ENCODE data around the gene PIR.

DNA sequence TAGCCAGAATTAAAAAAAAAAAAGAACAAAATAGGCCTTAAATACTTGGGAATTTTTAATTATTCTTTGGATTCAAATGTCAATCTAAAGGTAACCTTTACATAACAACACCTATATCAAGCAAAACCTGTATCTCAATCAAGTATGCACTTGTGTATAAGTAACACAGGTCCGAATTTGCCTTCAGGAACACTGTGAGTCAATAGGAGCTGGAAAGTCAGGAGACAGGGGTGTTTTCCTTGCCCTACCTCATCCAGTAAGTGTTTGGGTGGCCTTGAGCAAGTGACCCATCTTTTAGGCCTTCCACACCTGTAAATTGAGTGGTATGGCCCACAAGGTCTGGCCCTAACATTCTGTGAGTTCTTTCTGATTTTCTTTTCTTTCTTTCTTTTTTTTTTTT lies 68.1 kb downstream of the PIR start:
- TF ChIP-seq NFYB (CRISPR knock-in tag; conservative IDR thresholded peaks at IDR 0.05; ENCODE audit: low read depth) (no peak), ELF4 (CRISPR knock-in tag; IDR thresholded peaks at IDR 0.05; ENCODE audit: low read depth) (no peak), TCF7 (CRISPR knock-in tag; IDR thresholded peaks at IDR 0.05; ENCODE audit: low read depth) (no peak), SP1 (CRISPR knock-in tag; conservative IDR thresholded peaks at IDR 0.05) (no peak), JUN (CRISPR knock-in tag; IDR thresholded peaks at IDR 0.05) (no peak), SMAD4 (CRISPR knock-in tag; IDR thresholded peaks at IDR 0.05) (no peak), NR2C2 (CRISPR knock-in tag; IDR thresholded peaks at IDR 0.05) (no peak), ZNF232 (CRISPR knock-in tag; IDR thresholded peaks at IDR 0.05) (no peak)
- TF ChIP-seq, protein P1, sequence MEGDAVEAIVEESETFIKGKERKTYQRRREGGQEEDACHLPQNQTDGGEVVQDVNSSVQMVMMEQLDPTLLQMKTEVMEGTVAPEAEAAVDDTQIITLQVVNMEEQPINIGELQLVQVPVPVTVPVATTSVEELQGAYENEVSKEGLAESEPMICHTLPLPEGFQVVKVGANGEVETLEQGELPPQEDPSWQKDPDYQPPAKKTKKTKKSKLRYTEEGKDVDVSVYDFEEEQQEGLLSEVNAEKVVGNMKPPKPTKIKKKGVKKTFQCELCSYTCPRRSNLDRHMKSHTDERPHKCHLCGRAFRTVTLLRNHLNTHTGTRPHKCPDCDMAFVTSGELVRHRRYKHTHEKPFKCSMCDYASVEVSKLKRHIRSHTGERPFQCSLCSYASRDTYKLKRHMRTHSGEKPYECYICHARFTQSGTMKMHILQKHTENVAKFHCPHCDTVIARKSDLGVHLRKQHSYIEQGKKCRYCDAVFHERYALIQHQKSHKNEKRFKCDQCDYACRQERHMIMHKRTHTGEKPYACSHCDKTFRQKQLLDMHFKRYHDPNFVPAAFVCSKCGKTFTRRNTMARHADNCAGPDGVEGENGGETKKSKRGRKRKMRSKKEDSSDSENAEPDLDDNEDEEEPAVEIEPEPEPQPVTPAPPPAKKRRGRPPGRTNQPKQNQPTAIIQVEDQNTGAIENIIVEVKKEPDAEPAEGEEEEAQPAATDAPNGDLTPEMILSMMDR (IDR thresholded peaks at IDR 0.05) = no peak
- TF ChIP-seq, protein P2, sequence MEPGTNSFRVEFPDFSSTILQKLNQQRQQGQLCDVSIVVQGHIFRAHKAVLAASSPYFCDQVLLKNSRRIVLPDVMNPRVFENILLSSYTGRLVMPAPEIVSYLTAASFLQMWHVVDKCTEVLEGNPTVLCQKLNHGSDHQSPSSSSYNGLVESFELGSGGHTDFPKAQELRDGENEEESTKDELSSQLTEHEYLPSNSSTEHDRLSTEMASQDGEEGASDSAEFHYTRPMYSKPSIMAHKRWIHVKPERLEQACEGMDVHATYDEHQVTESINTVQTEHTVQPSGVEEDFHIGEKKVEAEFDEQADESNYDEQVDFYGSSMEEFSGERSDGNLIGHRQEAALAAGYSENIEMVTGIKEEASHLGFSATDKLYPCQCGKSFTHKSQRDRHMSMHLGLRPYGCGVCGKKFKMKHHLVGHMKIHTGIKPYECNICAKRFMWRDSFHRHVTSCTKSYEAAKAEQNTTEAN (CRISPR knock-in tag; IDR thresholded peaks at IDR 0.05) = no peak
- TF ChIP-seq, protein P3, sequence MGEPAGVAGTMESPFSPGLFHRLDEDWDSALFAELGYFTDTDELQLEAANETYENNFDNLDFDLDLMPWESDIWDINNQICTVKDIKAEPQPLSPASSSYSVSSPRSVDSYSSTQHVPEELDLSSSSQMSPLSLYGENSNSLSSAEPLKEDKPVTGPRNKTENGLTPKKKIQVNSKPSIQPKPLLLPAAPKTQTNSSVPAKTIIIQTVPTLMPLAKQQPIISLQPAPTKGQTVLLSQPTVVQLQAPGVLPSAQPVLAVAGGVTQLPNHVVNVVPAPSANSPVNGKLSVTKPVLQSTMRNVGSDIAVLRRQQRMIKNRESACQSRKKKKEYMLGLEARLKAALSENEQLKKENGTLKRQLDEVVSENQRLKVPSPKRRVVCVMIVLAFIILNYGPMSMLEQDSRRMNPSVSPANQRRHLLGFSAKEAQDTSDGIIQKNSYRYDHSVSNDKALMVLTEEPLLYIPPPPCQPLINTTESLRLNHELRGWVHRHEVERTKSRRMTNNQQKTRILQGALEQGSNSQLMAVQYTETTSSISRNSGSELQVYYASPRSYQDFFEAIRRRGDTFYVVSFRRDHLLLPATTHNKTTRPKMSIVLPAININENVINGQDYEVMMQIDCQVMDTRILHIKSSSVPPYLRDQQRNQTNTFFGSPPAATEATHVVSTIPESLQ (CRISPR knock-in tag; IDR thresholded peaks at IDR 0.05) = no peak

Data from WTC11 (cell line).